Thyroid gland (tissue), 4 donors: ENCODE data around the gene PLA2G6. TPM values are rescaled to one million over a fixed set of nuclear protein-coding genes. Genes with fewer than 3 reads are reported as not detected.
"Not testable (repeated sequence)": the region's sequence is repeated elsewhere in the genome, so short reads cannot be mapped to it uniquely, and the experiment has no call there.

Experiments used
- DNase-seq, 2 donors: peaks; one replicate each; pipeline ENCODE4 v3.0.0-alpha.2; 2019
- H3K27ac ChIP-seq, 3 donors: fragments of 200-600 bp; sonication (generic); 1 replicate in 2 of 3; 2 replicates in 1 of 3; pipeline ENCODE4 v1.5.1; 2016 to 2019; ENCODE audit warnings: mild to moderate bottlenecking in 1 of 3, moderate library complexity in 1 of 3
- H3K27me3 ChIP-seq: fragments of 200-600 bp; sonication (generic); one replicate; pipeline ENCODE4 v1.5.1; 2019
- H3K36me3 ChIP-seq, 2 donors: fragments of 200-600 bp; sonication (generic); one replicate each; pipeline ENCODE4 v1.5.1; 2016 to 2019
- H3K4me1 ChIP-seq, 2 donors: fragments of 200-600 bp; sonication (generic); one replicate each; pipeline ENCODE4 v1.5.1; 2017 to 2019
- H3K4me3 ChIP-seq, 3 donors: fragments of 200-600 bp; sonication (generic); replicated peaks in 1 of 3; 1 replicate in 2 of 3; 2 replicates in 1 of 3; pipeline ENCODE4 v1.5.1; 2016; ENCODE audit warnings: mild to moderate bottlenecking in 1 of 3
- H3K9me3 ChIP-seq: fragments of 200-600 bp; sonication (generic); one replicate; pipeline ENCODE4 v1.5.1; 2017
- POLR2A ChIP-seq, 2 donors: fragments of 450-650 bp; IDR thresholded peaks; one replicate each; pipeline ENCODE4 v1.6.1; 2017; ENCODE audit warnings: antibody characterized with exemption in 2 of 2, mild to moderate bottlenecking in 2 of 2, moderate library complexity in 1 of 2
- WGBS, 2 donors: methylation state at CpG; one replicate each; pipeline ENCODE4 v1.1.5; 2017; 5-methylcytosine and 5-hydroxymethylcytosine counted together
- intact Hi-C: fragments of 100-400 bp; cut with DNase I; formaldehyde crosslinking; loops from one replicate; pipeline ENCODE4 v1.15.1; 2023
- total RNA-seq, 4 donors: library from RNA; depleted of rRNA; stranded (reverse); fragments of >200 nt; gene quantifications; one replicate each; pipeline ENCODE4 v1.2.3, GENCODE V29; 2016
- TF ChIP-seq, protein P1 (sequence below), 6 experiments: fragments of 200-600 bp in 3 of 6; fragments of 450-650 bp in 3 of 6; sonication (generic) in 3 of 6; IDR thresholded peaks; one replicate each; pipeline ENCODE4 v1.5.1; 2016 to 2019; ENCODE audit warnings: antibody characterized with exemption in 6 of 6, mild to moderate bottlenecking in 2 of 6, inconsistent platforms in 1 of 6, moderate library complexity in 1 of 6

PLA2G6 gene
- total RNA-seq, 4 donors from 2014 or later: 106 to 122 (median 112) TPM

DNA sequence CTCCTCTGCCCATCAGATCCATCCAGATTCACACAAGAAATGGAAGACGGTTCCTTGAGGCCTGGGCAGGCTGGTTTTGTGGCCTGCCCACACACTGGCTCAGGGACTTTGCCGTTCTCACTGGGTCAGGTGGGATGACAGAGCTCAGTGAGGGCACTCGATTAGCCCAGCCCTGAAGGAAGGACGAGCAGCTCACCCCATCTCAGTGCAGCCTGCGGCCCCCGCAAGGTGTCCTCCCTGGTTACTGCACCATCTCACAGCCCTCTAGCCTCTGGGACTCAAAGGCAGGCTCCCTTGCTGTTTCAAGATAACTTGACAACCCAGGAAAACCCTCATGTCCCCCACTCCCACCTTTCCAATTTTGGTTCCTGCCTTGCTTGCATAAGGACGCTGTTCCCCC, 101.8 kb downstream of the PLA2G6 start:
- peaks cover 12 to 24% of the 10 kb centered on the region in 2 donors for H3K4me1 ChIP-seq
- no peak for DNase-seq
- TF ChIP-seq POLR2A (IDR thresholded peaks at IDR 0.05): no peak
- TF ChIP-seq, protein P1, sequence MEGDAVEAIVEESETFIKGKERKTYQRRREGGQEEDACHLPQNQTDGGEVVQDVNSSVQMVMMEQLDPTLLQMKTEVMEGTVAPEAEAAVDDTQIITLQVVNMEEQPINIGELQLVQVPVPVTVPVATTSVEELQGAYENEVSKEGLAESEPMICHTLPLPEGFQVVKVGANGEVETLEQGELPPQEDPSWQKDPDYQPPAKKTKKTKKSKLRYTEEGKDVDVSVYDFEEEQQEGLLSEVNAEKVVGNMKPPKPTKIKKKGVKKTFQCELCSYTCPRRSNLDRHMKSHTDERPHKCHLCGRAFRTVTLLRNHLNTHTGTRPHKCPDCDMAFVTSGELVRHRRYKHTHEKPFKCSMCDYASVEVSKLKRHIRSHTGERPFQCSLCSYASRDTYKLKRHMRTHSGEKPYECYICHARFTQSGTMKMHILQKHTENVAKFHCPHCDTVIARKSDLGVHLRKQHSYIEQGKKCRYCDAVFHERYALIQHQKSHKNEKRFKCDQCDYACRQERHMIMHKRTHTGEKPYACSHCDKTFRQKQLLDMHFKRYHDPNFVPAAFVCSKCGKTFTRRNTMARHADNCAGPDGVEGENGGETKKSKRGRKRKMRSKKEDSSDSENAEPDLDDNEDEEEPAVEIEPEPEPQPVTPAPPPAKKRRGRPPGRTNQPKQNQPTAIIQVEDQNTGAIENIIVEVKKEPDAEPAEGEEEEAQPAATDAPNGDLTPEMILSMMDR (IDR thresholded peaks at IDR 0.05): no peak
- peaks cover 5 to 8% of the 10 kb centered on the region in 2 donors for H3K36me3 ChIP-seq
- H3K27me3 ChIP-seq: peaks cover 4% of the 10 kb centered on the region
- no peak overlapping the region for H3K27ac ChIP-seq
- WGBS, 2 donors: 84 to 86% methylated on average over 5 to 6 of the region's 7 CpGs
- H3K9me3 ChIP-seq: no peaks in the 10 kb centered on the region
- no peak overlapping the region for H3K4me3 ChIP-seq
- intact Hi-C loops: no loop called here

DNA sequence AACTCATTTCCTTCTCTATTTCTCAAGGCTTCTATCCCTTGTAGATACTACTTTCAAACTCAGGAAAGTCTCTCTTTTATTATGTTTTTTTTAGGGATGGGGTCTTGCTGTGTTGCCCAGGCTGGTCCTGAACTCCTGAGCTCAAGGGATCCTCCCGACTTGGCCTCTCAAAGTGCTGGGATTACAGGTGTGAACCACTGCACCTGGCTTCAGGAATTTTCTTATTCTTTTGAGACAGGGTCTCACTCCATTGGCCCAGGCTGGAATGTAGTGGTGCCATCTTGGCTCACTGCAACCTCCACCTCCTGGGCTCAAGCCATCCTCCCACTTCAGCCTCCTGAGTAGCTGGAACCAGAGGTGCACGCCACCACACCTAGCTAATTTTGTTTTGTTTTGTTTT, 102.4 kb downstream of the PLA2G6 start:
- H3K9me3 ChIP-seq, H3K27me3 ChIP-seq, intact Hi-C loops, H3K27ac ChIP-seq, H3K4me3 ChIP-seq, DNase-seq: not testable (repeated sequence)
- peaks cover 12 to 24% of the 10 kb centered on the region in 2 donors for H3K4me1 ChIP-seq
- H3K36me3 ChIP-seq: peaks cover 11 to 14% of the 10 kb centered on the region in 2 donors
- WGBS, 2 donors: 93 to 96% methylated on average over 2 of the region's 2 CpGs

DNA sequence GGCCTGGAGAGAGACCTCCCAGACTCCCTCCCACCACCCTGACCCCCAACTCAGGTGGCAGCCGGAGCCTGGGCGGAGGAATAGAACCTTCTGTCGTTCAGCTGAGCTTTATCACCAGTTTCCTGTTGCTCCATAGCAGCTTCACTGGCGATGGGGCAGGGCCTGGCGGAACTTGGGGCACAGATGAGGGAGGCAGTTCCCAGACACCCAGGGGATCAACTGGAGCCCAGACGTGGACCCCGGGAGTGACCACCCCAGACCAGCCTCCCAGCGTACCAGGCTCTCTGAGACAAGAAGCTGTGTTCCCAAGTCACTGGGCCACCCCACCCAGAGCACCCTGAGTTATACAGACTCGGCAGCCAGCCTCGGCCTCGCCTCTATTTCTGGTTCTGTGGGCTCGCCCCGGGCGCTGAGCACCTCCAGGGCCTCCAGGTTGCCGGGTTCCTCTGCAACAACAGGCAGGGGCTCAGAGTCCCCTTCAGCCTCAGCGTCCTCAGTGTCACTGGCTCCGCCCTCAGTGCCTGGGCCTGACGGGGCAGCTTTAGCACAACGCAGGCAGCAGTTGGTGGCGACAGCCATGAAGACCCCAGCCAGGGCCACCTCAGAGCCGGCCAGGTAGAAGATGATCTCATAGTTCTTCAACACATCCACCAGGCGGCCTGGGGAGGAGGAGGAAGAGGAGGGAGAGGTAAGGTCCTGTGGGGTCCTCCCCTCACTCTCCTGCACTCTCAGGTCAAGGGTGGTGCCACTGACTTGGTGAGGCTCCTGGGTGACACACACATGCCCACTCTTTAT, 103.4 kb downstream of the PLA2G6 start:
- no peak overlapping the region for H3K27ac ChIP-seq
- H3K27me3 ChIP-seq: peaks cover 4% of the 10 kb centered on the region
- 83 to 88% methylated on average over 16 to 22 of the region's 22 CpGs for WGBS, 2 donors
- no peak for TF ChIP-seq POLR2A (IDR thresholded peaks at IDR 0.05)
- TF ChIP-seq, protein P1 (IDR thresholded peaks at IDR 0.05): no peak
- no peaks in the 10 kb centered on the region for H3K9me3 ChIP-seq
- H3K36me3 ChIP-seq: peaks cover 15 to 24% of the 10 kb centered on the region in 2 donors
- peaks cover 12 to 24% of the 10 kb centered on the region in 2 donors for H3K4me1 ChIP-seq
- intact Hi-C loops: no loop called here
- no peak for DNase-seq
- no peak overlapping the region for H3K4me3 ChIP-seq

DNA sequence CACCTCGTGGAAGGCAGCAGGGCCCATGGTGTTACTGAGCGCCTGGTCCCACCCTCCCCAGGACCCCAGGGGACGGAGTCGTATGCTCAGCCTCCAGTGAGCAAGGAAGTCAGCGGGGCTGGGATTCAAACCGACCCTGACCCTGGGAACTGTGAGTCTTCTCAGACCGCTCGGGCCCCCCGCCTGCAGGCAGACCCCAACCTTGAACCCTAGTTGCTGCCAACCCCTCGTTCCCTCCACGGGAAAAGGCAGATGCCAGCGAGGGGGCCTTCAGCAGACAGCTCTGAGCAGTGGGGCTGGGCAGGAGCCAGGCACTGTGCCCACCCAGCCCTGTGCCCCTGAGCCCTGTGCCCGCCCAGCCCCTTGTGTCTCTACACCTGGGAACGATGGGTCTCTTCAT, 104.0 kb downstream of the PLA2G6 start:
- DNase-seq: no peak
- WGBS, 2 donors: 68 to 83% methylated on average over 3 to 12 of the region's 14 CpGs
- Histone ChIP-seq H3K4me3 (no peak overlapping the region), H3K27ac (no peak overlapping the region), H3K4me1 (peaks cover 10 to 21% of the 10 kb centered on the region in 2 donors), H3K9me3 (no peaks in the 10 kb centered on the region), H3K27me3 (peaks cover 4% of the 10 kb centered on the region), H3K36me3 (peaks cover 22 to 30% of the 10 kb centered on the region in 2 donors)
- no peak for TF ChIP-seq POLR2A (IDR thresholded peaks at IDR 0.05)
- TF ChIP-seq, protein P1 (IDR thresholded peaks at IDR 0.05): no peak
- intact Hi-C loops: no loop called here

DNA sequence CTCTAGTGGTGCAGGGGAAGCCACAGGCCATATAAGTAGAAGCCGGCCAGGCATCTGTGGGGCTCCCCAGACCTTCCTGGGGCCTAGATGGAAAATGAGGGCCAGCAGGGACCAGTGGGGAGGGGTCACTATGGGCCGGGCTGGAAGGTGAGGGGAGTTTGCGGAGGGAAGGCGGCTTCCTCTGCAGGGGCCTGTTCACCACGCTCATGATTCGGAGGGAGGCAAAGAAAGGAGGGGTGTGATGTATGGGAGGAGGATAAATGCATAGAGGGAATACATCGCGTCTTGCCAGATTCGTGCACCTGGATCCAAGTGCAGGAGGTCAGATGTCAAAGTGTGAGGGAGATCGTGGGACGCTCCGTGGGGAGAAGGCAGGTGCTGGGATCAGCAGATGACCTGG, 104.5 kb downstream of the PLA2G6 start:
- H3K4me3 ChIP-seq: no peak overlapping the region
- 90 to 95% methylated on average over 12 of the region's 12 CpGs for WGBS, 2 donors
- intact Hi-C loops: no loop called here
- H3K27ac ChIP-seq: no peak overlapping the region
- peaks cover 27 to 35% of the 10 kb centered on the region in 2 donors for H3K36me3 ChIP-seq
- TF ChIP-seq, protein P1 (IDR thresholded peaks at IDR 0.05): no peak
- TF ChIP-seq POLR2A (IDR thresholded peaks at IDR 0.05): no peak
- H3K4me1 ChIP-seq: peaks cover 7 to 16% of the 10 kb centered on the region in 2 donors
- H3K27me3 ChIP-seq: no peaks in the 10 kb centered on the region
- no peak for DNase-seq
- no peaks in the 10 kb centered on the region for H3K9me3 ChIP-seq
